AG09309 (cell line): Measurements from ENCODE around the gene REXO1.

Experiments
- DNase-seq: peaks from one replicate; pipeline ENCODE4 v3.0.0-alpha.2; 2010; ENCODE audit warnings: low read depth
- H3K4me3 ChIP-seq: 2 replicates; pipeline ENCODE4 v1.5.1; 2011; ENCODE audit warnings: mild to moderate bottlenecking, low read depth, low read length, moderate library complexity; ENCODE audit not compliant: control insufficient read depth
- TF ChIP-seq, protein P1 (sequence below): IDR thresholded peaks from 2 replicates; pipeline ENCODE4 v1.5.1; 2011; ENCODE audit warnings: mild to moderate bottlenecking, low read depth, low read length, inconsistent platforms; ENCODE audit not compliant: insufficient read depth, control insufficient read depth; ENCODE audit errors: missing control alignments

REXO1 gene

GRCh38 chr19:1766800-1767352 is 81.4 kb downstream of the REXO1 start:
- H3K4me3 ChIP-seq = no peak overlapping the region
- DNase-seq = no peak
- TF ChIP-seq, protein P1, sequence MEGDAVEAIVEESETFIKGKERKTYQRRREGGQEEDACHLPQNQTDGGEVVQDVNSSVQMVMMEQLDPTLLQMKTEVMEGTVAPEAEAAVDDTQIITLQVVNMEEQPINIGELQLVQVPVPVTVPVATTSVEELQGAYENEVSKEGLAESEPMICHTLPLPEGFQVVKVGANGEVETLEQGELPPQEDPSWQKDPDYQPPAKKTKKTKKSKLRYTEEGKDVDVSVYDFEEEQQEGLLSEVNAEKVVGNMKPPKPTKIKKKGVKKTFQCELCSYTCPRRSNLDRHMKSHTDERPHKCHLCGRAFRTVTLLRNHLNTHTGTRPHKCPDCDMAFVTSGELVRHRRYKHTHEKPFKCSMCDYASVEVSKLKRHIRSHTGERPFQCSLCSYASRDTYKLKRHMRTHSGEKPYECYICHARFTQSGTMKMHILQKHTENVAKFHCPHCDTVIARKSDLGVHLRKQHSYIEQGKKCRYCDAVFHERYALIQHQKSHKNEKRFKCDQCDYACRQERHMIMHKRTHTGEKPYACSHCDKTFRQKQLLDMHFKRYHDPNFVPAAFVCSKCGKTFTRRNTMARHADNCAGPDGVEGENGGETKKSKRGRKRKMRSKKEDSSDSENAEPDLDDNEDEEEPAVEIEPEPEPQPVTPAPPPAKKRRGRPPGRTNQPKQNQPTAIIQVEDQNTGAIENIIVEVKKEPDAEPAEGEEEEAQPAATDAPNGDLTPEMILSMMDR = no peak

DNA sequence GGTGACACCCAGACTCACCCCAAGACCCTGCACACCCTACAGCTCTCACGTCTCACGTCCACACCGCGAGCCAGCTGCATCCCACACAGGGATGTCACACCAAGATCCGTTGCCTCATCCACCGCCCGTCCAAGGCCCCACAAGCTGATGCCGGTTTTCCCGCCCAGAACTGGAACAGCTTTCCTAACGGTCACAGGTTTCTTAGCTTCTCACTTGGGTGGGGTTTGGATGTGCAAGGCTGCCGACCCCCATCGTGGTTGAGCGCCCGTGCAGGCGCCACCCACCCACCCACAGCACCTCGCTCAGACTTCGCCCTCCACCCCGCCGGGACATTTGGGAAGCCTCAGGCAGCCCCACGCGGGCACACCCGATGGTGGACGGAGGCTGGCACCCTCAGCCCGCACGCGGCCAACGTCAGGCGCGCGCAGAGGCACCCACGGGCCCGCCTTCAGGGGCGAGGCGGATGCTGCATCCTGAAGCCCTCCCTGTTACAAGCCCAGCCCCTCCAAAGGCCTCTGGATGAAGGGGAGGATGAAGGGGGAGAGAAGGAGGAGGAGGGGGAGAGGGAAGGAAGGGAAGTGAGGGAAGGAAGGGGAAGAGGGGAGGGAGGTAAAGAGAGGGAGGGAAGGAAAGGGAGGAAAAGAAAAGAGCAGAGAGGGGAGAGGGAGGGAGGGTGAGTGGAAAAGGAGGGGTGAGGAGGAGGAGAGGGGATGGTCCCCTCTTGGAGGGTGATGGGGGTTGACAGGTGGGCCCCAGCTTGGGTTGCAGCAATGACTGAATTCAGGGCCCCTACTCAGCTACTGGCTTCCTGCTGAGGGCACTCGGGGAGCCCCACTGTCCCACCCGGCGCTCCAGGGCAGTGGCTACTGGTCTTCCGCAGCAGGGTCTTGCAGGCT is 82.1 kb downstream of the REXO1 start:
- TF ChIP-seq, protein P1 = no peak
- DNase-seq = no peak
- H3K4me3 ChIP-seq = no peak overlapping the region
